ENCODE data around the gene RRAGD. TPM values are rescaled to one million over a fixed set of nuclear protein-coding genes. Genes with fewer than 3 reads are reported as not detected.

RRAGD gene
- total RNA-seq, 1 donor from 2014 or later = 62.9 TPM

GRCh38 chr6:89364586-89364985 is 47.5 kb downstream of the RRAGD start:
- H3K27ac ChIP-seq = no peak overlapping the region
- TF ChIP-seq CTCF (IDR thresholded peaks at IDR 0.05) = no peak

GRCh38 chr6:89361171-89361570 is 50.9 kb downstream of the RRAGD start:
- Histone ChIP-seq H3K27me3 (ENCODE audit: low read depth) (no peaks in the 10 kb centered on the region), H3K36me3 (no peaks in the 10 kb centered on the region), H3K27ac (no peak overlapping the region), H3K4me3 (no peak overlapping the region), H3K9me3 (no peaks in the 10 kb centered on the region), H3K4me1 (no peaks in the 10 kb centered on the region)
- intact Hi-C loops (cut with DNase I) = no loop called here
- ATAC-seq (no peak), DNase-seq (no peak)
- no peak for TF ChIP-seq CTCF (IDR thresholded peaks at IDR 0.05)

More at GRCh38 chr6:89364586-89364985, 47.5 kb downstream of the RRAGD start:
- Histone ChIP-seq H3K4me3 (no peak overlapping the region), H3K9me3 (no peaks in the 10 kb centered on the region), H3K4me1 (peaks cover 14% of the 10 kb centered on the region), H3K36me3 (no peaks in the 10 kb centered on the region), H3K27me3 (ENCODE audit: low read depth) (no peaks in the 10 kb centered on the region)
- intact Hi-C loops (cut with DNase I) = no loop called here
- DNase-seq (no peak), ATAC-seq (no peak)

- no peak for DNase-seq
- TF ChIP-seq CTCF (IDR thresholded peaks at IDR 0.05) = no peak
- H3K9me3 ChIP-seq = no peaks in the 10 kb centered on the region
- H3K36me3 ChIP-seq = no peaks in the 10 kb centered on the region
- no peak for ATAC-seq
- H3K4me3 ChIP-seq = no peak overlapping the region
- no peaks in the 10 kb centered on the region for H3K4me1 ChIP-seq
- H3K27me3 ChIP-seq (ENCODE audit: low read depth) = no peaks in the 10 kb centered on the region
- H3K27ac ChIP-seq = no peak overlapping the region
- intact Hi-C loops (cut with DNase I) = no loop called here
These were observed 51.6 kb downstream of the RRAGD start for GRCh38 chr6:89360415-89360999.

- ATAC-seq (no peak), DNase-seq (no peak)
- no peaks in the 10 kb centered on the region for H3K36me3 ChIP-seq
- TF ChIP-seq CTCF (IDR thresholded peaks at IDR 0.05) = no peak
- intact Hi-C loops (cut with DNase I) = no loop called here
- no peak overlapping the region for H3K4me3 ChIP-seq
- no peaks in the 10 kb centered on the region for H3K4me1 ChIP-seq
- H3K9me3 ChIP-seq = no peaks in the 10 kb centered on the region
- H3K27ac ChIP-seq = no peak overlapping the region
- no peaks in the 10 kb centered on the region for H3K27me3 ChIP-seq (ENCODE audit: low read depth)
These were observed 52.5 kb downstream of the RRAGD start for GRCh38 chr6:89359561-89359960.

- H3K36me3 ChIP-seq = no peaks in the 10 kb centered on the region
- H3K27ac ChIP-seq = peak overlapping the region; percentile 20
- intact Hi-C loops (cut with DNase I) = no loop called here
- DNase-seq (no peak), ATAC-seq (no peak)
- H3K4me3 ChIP-seq = peak overlapping the region; percentile 24
- no peak for TF ChIP-seq CTCF (IDR thresholded peaks at IDR 0.05)
- H3K27me3 ChIP-seq (ENCODE audit: low read depth) = no peaks in the 10 kb centered on the region
- no peaks in the 10 kb centered on the region for H3K9me3 ChIP-seq
- peaks cover 7% of the 10 kb centered on the region for H3K4me1 ChIP-seq
These were observed 54.7 kb downstream of the RRAGD start for GRCh38 chr6:89357390-89357789.
